Measurements from ENCODE around the gene ARRDC4. TPM values are rescaled to one million over a fixed set of nuclear protein-coding genes. Genes with fewer than 3 reads are reported as not detected.

The ARRDC4 gene
- total RNA-seq, 1 experiment from 2014 or later = 9.0 TPM

DNA sequence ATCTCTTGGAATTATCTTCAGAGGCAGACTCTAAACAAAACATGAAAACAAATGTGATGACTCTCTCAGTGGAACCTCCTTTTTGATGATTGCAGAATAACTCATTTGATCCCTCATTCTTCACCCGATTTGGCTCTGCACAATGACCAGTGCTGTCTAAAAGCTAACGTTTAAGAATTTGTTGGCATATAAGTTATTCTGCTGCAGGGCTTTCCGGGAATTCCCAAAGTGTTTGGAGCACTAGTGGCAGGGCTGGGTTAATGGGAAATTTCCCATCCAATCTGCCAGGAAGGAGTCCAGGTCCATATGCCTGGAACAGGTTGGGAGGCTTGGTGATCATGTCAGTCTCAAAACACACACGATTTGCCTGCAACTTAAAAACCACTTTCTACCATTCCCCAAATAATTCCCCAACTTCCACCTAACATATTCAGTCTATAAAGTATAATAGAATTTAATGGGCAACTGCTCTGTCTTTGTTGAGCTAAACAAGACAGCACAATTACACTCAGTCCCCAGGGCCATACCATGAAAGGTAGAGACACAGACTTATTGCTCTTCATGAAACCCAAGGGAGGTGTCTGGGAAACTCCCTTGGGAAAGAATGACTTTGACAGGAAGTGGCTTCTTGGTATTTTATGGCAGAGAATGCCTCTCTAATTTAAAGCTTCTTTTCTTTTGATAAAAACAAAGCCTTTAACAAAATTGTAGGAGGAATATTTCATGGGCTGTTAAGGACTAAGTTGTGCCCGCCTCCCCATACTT, 38.0 kb downstream of the ARRDC4 start:
- no peak for ATAC-seq
- Mint-ChIP-seq H3K27me3 (ENCODE audit: low read depth) (no peaks in the 10 kb centered on the region), H3K27ac (no peak overlapping the region), H3K4me3 (no peak overlapping the region), H3K4me1 (peaks cover 4% of the 10 kb centered on the region; the same call in 1 of the 2 replicates), H3K36me3 (no peaks in the 10 kb centered on the region), H3K9me3 (no peaks in the 10 kb centered on the region)
- TF ChIP-seq, protein P1, sequence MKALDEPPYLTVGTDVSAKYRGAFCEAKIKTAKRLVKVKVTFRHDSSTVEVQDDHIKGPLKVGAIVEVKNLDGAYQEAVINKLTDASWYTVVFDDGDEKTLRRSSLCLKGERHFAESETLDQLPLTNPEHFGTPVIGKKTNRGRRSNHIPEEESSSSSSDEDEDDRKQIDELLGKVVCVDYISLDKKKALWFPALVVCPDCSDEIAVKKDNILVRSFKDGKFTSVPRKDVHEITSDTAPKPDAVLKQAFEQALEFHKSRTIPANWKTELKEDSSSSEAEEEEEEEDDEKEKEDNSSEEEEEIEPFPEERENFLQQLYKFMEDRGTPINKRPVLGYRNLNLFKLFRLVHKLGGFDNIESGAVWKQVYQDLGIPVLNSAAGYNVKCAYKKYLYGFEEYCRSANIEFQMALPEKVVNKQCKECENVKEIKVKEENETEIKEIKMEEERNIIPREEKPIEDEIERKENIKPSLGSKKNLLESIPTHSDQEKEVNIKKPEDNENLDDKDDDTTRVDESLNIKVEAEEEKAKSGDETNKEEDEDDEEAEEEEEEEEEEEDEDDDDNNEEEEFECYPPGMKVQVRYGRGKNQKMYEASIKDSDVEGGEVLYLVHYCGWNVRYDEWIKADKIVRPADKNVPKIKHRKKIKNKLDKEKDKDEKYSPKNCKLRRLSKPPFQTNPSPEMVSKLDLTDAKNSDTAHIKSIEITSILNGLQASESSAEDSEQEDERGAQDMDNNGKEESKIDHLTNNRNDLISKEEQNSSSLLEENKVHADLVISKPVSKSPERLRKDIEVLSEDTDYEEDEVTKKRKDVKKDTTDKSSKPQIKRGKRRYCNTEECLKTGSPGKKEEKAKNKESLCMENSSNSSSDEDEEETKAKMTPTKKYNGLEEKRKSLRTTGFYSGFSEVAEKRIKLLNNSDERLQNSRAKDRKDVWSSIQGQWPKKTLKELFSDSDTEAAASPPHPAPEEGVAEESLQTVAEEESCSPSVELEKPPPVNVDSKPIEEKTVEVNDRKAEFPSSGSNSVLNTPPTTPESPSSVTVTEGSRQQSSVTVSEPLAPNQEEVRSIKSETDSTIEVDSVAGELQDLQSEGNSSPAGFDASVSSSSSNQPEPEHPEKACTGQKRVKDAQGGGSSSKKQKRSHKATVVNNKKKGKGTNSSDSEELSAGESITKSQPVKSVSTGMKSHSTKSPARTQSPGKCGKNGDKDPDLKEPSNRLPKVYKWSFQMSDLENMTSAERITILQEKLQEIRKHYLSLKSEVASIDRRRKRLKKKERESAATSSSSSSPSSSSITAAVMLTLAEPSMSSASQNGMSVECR (CRISPR knock-in tag; IDR thresholded peaks at IDR 0.05; ENCODE audit: borderline replicate concordance) = no peak
- TF ChIP-seq SP1 (CRISPR knock-in tag; conservative IDR thresholded peaks at IDR 0.05) = no peak
- TF ChIP-seq, protein P2, sequence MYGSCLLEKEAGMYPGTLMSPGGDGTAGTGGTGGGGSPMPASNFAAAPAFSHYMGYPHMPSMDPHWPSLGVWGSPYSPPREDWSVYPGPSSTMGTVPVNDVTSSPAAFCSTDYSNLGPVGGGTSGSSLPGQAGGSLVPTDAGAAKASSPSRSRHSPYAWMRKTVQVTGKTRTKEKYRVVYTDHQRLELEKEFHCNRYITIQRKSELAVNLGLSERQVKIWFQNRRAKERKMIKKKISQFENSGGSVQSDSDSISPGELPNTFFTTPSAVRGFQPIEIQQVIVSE (CRISPR knock-in tag; IDR thresholded peaks at IDR 0.05; ENCODE audit: borderline replicate concordance) = no peak
- TF ChIP-seq, protein P3, sequence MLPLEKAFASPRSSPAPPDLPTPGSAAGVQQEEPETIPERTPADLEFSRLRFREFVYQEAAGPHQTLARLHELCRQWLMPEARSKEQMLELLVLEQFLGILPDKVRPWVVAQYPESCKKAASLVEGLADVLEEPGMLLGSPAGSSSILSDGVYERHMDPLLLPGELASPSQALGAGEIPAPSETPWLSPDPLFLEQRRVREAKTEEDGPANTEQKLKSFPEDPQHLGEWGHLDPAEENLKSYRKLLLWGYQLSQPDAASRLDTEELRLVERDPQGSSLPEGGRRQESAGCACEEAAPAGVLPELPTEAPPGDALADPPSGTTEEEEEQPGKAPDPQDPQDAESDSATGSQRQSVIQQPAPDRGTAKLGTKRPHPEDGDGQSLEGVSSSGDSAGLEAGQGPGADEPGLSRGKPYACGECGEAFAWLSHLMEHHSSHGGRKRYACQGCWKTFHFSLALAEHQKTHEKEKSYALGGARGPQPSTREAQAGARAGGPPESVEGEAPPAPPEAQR (CRISPR knock-in tag; IDR thresholded peaks at IDR 0.05) = no peak
- TF ChIP-seq ZNF317 (CRISPR knock-in tag; IDR thresholded peaks at IDR 0.05; ENCODE audit: borderline replicate concordance, low read depth) = no peak
- no peak for TF ChIP-seq OVOL2 (CRISPR knock-in tag; IDR thresholded peaks at IDR 0.05; ENCODE audit: borderline replicate concordance)
- TF ChIP-seq ZNF263 (CRISPR knock-in tag; IDR thresholded peaks at IDR 0.05; ENCODE audit: low read depth) = no peak
- TF ChIP-seq TP53 (CRISPR knock-in tag; IDR thresholded peaks at IDR 0.05) = no peak
- CTCF ChIA-PET = no interaction called here
- DNase-seq (ENCODE audit: low spot score) = no peak
- POLR2A ChIA-PET = no interaction called here

DNA sequence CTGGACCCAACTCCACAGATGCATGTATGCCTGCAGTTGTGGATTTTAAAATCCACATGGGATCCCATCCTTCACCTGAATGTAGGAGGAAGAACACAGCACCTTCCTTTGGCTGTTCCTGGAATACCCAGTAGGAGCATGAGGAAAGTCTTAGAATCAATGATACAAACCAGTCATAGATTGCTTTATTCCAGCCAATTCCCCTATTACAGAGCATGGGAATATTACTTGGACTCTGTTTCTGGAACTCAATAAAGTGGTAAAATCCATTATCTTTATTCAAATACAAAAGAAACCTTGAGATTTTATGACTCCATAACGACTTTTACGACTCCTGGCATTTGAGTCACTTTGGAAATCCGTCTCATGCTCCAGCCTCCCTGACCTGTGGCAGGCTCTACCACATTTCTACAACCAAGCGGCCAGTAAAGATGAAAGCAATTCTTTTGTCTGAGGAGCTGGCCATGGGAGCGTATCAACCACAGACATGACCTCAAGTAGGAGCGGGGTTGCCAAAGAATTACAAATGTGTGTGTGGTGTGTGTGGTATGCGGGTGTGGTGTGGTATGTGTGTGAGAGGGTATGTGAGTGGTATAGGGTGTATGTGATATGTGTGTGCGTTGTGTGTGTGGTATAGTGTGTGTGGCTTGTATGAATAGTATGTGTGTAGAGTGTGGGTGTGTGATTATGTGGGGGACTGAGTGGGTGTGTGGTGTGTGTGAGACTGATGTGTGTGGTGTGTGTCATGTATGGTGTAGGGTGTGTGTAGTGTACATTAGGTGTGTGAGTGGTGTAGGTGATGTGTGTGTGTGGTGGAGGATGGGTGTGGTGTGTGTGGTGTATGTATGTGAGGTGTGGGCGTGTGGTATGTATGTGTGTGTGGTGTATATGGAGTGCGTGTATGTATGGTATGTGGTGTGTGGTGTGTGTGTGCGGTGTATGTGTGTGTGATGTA, 40.0 kb downstream of the ARRDC4 start:
- H3K27ac Mint-ChIP-seq = no peak overlapping the region
- TF ChIP-seq ESRRA (CRISPR knock-in tag; IDR thresholded peaks at IDR 0.05; ENCODE audit: borderline replicate concordance) = no peak
- TF ChIP-seq, protein P4, sequence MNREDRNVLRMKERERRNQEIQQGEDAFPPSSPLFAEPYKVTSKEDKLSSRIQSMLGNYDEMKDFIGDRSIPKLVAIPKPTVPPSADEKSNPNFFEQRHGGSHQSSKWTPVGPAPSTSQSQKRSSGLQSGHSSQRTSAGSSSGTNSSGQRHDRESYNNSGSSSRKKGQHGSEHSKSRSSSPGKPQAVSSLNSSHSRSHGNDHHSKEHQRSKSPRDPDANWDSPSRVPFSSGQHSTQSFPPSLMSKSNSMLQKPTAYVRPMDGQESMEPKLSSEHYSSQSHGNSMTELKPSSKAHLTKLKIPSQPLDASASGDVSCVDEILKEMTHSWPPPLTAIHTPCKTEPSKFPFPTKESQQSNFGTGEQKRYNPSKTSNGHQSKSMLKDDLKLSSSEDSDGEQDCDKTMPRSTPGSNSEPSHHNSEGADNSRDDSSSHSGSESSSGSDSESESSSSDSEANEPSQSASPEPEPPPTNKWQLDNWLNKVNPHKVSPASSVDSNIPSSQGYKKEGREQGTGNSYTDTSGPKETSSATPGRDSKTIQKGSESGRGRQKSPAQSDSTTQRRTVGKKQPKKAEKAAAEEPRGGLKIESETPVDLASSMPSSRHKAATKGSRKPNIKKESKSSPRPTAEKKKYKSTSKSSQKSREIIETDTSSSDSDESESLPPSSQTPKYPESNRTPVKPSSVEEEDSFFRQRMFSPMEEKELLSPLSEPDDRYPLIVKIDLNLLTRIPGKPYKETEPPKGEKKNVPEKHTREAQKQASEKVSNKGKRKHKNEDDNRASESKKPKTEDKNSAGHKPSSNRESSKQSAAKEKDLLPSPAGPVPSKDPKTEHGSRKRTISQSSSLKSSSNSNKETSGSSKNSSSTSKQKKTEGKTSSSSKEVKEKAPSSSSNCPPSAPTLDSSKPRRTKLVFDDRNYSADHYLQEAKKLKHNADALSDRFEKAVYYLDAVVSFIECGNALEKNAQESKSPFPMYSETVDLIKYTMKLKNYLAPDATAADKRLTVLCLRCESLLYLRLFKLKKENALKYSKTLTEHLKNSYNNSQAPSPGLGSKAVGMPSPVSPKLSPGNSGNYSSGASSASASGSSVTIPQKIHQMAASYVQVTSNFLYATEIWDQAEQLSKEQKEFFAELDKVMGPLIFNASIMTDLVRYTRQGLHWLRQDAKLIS (CRISPR knock-in tag; IDR thresholded peaks at IDR 0.05; ENCODE audit: borderline replicate concordance) = no peak
- no peak for TF ChIP-seq ETV6 (CRISPR knock-in tag; IDR thresholded peaks at IDR 0.05)
- TF ChIP-seq, protein P5, sequence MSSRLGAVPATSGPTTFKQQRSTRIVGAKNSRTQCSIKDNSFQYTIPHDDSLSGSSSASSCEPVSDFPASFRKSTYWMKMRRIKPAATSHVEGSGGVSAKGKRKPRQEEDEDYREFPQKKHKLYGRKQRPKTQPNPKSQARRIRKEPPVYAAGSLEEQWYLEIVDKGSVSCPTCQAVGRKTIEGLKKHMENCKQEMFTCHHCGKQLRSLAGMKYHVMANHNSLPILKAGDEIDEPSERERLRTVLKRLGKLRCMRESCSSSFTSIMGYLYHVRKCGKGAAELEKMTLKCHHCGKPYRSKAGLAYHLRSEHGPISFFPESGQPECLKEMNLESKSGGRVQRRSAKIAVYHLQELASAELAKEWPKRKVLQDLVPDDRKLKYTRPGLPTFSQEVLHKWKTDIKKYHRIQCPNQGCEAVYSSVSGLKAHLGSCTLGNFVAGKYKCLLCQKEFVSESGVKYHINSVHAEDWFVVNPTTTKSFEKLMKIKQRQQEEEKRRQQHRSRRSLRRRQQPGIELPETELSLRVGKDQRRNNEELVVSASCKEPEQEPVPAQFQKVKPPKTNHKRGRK (CRISPR knock-in tag; IDR thresholded peaks at IDR 0.05; ENCODE audit: borderline replicate concordance) = no peak
- TF ChIP-seq CBFB (CRISPR knock-in tag; IDR thresholded peaks at IDR 0.05; ENCODE audit: low read depth) = no peak
- TF ChIP-seq, protein P6, sequence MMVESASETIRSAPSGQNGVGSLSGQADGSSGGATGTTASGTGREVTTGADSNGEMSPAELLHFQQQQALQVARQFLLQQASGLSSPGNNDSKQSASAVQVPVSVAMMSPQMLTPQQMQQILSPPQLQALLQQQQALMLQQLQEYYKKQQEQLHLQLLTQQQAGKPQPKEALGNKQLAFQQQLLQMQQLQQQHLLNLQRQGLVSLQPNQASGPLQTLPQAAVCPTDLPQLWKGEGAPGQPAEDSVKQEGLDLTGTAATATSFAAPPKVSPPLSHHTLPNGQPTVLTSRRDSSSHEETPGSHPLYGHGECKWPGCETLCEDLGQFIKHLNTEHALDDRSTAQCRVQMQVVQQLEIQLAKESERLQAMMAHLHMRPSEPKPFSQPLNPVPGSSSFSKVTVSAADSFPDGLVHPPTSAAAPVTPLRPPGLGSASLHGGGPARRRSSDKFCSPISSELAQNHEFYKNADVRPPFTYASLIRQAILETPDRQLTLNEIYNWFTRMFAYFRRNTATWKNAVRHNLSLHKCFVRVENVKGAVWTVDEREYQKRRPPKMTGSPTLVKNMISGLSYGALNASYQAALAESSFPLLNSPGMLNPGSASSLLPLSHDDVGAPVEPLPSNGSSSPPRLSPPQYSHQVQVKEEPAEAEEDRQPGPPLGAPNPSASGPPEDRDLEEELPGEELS (CRISPR knock-in tag; IDR thresholded peaks at IDR 0.05) = no peak
- TF ChIP-seq ZNF671 (CRISPR knock-in tag; IDR thresholded peaks at IDR 0.05) = no peak
- ChIA-PET CTCF (no interaction called here), POLR2A (no interaction called here)
- H3K9me3 Mint-ChIP-seq = no peaks in the 10 kb centered on the region
- peaks cover 4% of the 10 kb centered on the region; the same call in 1 of the 2 replicates for H3K4me1 Mint-ChIP-seq
- no peak for DNase-seq (ENCODE audit: low spot score)
- no peak for ATAC-seq
- H3K36me3 Mint-ChIP-seq = no peaks in the 10 kb centered on the region
- no peaks in the 10 kb centered on the region for H3K27me3 Mint-ChIP-seq (ENCODE audit: low read depth)
- no peak overlapping the region for H3K4me3 Mint-ChIP-seq
